AG09319 (cell line): ENCODE results near the gene RUNX1.
"Not testable (repeated sequence)": the region's sequence is repeated elsewhere in the genome, so short reads cannot be mapped to it uniquely, and the experiment has no call there.

Experiments
- DNase-seq: peaks from one replicate; pipeline ENCODE4 v3.0.0-alpha.2; 2010; ENCODE audit warnings: low read depth; ENCODE audit errors: extremely low read depth
- TF ChIP-seq, protein P1 (sequence below): IDR thresholded peaks from 2 replicates; pipeline ENCODE4 v1.5.1; 2011; ENCODE audit warnings: low read depth, mild to moderate bottlenecking, inconsistent platforms, low read length, moderate library complexity

RUNX1 gene

DNA sequence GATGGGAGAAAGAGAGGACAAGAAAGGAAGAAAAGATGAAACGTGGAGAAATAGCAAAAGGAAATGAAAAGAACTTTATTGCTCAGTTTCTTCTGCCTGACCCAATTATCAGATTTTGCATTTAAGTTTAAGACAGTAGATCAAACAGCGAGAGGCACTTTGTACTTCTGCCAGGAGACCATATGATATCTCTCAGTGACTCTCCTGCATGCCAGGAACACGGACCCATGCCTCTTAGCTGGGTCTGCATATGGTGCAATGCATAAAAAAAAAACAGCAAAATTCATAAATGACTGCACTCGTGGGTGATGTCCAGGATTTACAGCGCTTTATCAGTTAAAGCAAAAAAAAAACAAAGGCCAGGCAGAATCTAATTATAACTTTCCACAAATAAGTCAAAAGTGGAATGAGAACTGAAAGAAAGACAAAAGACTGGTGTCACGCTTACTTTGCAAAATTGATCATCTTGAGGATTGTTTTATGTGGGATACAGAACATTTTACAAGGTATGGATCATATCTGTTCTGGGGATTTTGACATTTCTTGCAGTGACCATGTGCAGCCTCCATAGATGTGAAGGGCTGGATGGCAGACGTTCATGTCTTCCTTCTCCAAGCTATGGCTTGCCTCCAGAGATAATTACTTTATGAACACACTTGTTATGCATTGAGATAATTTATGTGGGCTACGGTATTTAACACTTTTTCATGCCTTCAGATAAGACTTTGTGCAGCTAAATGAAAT lies 79.5 kb downstream of the RUNX1 start:
- TF ChIP-seq, protein P1, sequence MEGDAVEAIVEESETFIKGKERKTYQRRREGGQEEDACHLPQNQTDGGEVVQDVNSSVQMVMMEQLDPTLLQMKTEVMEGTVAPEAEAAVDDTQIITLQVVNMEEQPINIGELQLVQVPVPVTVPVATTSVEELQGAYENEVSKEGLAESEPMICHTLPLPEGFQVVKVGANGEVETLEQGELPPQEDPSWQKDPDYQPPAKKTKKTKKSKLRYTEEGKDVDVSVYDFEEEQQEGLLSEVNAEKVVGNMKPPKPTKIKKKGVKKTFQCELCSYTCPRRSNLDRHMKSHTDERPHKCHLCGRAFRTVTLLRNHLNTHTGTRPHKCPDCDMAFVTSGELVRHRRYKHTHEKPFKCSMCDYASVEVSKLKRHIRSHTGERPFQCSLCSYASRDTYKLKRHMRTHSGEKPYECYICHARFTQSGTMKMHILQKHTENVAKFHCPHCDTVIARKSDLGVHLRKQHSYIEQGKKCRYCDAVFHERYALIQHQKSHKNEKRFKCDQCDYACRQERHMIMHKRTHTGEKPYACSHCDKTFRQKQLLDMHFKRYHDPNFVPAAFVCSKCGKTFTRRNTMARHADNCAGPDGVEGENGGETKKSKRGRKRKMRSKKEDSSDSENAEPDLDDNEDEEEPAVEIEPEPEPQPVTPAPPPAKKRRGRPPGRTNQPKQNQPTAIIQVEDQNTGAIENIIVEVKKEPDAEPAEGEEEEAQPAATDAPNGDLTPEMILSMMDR, result no peak
- DNase-seq, result no peak

DNA sequence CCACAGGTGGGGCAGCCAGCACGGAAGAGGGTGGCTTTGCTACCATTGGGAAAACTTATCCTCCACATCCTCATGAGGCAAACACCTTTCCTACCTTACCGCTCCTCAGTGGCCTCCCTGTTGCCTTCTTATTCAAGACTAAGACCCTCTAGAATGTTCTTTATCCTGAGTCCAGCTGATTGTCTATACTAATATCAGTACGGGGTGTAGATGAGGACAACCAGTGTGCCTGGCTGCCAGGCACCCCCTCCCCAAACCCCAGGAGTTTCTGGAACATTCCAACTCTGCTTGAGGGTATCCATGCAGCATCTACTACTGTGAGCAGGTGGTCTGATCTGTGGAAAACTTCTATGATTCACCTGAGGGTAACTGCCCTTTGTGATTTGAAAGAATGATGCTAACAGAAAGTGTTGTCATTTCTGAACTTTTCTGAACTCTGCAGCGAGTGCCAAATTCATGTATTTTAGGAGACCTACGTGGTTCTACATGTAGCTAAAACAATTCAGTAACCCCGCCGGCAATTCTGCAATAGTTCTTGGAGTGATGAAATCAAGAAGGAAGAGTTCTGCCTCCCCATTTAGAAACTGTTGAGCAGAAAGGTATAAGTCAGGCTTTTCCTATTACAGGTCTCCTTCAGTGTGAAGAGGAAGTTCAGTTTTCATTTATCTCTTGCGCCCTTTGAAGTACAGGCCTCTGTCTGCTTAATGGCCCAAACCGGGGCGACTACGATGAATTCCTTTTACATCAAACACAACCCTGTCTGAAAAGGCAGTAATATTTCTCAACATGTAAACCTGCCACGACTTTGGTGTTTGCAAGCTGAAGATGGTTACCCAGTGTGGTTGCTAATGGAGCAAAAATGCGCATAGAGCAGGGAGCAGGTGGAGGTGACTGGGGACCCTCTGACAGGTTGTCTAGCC lies 80.4 kb downstream of the RUNX1 start:
- no peak for DNase-seq
- TF ChIP-seq, protein P1, result no peak

DNA sequence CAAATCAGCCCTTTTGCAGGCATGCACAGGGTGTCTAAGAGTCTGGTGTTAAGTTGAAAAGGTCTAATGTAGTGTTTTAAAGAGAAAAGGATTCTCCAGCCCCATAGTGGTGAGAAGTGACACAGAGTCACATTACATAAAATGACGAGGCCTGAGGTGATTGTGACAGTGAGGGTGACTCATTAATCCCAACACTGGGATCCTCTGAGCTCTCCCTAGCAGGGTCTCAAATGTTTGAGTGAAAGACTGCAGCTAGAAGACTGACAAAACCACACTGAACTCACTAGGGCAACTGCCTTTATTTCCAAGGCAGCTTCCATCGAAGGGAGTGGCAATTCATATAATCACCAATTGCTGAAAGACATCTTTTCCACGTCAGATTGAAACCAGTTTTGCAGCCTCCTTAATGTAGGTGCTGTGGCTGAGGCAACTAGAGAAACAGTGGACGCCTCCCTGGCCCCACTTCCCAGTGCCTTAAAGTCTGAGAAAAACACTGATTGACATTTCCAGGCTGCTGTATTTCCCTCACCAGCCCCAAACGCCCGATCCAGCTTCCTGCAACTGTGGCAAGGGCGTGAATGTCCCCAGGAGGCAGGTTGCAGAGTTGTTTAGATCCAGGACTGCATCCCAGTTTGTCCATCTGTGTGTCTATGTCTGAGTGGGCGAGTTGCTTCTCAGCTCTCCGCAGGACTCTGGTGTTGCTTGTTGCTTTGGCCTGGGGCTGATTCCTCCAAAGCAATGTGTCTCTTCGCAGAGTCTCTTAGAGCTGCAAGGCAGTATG lies 81.4 kb downstream of the RUNX1 start:
- DNase-seq, result no peak
- TF ChIP-seq, protein P1, result no peak

DNA sequence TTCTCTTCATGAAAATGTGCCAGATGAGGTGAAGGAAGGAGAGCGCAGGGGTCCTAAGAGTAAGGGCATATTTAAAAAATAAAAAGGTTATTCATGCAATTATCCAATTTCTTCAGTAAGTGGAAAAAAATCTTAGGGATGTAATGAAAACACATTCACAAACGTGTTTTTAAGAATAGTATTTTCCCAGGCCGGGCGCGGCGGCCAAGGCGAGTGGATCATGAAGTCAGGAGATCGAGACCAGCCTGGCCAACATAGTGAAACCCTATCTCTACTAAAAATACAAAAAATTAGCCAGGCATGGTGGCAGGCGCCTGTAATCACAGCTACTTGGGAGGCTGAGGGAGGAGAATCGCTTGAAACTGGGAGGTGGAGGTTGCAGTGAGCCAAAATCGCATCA lies 82.2 kb downstream of the RUNX1 start:
- DNase-seq, result not testable (repeated sequence)

DNA sequence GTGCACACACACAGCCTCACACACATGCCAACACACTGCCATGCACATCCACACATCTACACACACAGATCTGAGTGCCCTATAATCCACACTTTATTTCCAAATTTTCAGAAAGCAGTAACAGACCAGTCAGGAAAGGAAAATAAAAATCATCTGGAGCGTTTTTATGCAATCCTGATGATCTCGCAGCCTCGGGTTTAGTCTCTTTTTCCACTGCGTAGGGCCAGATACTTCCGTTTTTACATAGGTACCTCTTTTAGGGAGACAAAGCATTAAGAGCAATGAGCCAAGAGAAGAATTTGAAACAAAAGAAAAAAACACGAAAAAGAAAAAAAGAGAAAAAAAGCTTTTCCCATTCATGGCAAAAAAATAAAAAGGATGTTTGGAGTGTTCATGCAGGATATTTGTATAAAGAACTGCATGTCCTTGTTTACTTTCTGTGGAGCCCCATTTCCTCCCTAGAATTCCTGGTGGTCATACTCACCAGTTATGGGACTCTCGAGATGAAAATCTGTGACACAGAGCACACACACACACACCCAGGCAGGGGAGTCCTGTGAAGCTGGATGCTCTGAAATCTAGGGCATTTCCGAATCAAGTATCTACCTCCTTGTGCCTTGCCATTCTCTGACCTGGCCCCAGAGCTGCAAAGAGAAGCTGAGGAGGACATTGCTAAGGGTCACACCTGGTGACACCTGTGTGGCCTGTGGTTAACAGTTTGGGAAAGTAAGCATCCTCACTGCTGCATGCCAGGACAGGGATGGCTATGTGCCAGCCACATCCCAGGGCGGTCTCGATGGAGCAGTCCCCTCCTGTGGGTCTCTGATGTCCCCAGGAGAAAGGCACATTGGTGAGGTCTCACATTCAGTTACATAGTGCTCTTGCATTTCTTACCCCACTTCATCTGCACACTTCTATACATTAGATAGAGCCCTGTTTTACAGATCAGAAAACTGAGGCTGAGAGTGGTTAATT lies 83.6 kb downstream of the RUNX1 start:
- DNase-seq, result no peak
- TF ChIP-seq, protein P1, result no peak

DNA sequence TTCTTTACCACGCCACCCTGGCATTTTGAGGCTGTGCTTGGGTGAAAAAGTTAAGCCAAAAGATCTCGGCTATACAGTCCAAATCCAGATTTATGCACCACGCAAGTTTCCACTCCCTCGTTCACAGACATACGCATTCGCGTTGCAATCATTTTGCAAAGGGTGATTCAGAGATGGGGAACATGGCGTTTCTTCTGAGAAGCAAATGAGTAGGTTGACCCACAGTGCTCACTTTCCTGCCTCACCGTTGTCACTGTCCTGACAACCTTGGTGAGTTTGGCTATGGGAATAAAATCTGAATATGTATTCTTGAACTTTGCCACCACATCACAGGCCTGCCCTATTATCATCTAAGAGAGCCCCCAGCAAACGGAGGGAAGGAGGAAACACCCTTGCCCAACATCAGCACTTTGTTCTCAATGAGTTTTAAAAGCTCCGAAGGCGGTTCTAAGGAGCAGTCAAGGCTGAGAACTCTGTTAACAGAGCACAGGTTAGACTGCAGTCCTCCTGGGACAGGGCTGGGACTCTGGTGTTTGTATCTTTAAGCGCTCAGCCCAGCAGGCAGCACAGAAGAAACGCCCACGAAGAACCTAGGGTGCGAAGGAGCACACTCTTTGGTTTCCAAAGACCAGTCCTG lies 86.4 kb downstream of the RUNX1 start:
- TF ChIP-seq, protein P1, result no peak
- no peak for DNase-seq

DNA sequence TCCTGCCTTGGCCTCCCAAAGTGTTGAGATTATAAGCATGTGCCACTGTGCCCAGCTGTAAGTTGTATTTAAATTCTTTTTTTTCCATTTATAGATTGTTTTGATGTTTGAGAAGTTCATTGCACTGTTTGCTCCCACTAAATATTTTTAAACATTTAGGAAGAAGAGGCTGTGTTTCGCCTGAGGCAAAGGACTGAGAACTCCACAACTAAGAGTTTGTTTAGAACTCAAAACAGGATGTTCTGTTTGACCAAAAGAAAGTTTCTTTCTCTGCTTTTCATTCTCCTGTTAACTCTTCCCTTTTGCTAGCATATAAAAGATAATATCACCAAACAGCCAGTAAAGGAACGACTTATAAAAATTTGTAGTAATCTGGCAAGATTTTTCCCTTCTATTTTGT lies 87.0 kb downstream of the RUNX1 start:
- TF ChIP-seq, protein P1, result no peak
- DNase-seq, result no peak
